ENCODE results near the gene WWC2.
"Not testable (repeated sequence)": the region's sequence is repeated elsewhere in the genome, so short reads cannot be mapped to it uniquely, and the experiment has no call there.

Gene WWC2

GRCh38 chr4:183175631-183176232 lies 76.7 kb downstream of the WWC2 start:
- no peak for DNase-seq

GRCh38 chr4:183177001-183177400 lies 77.9 kb downstream of the WWC2 start:
- no peak for DNase-seq

- no peak for DNase-seq
These were observed 79.1 kb downstream of the WWC2 start for GRCh38 chr4:183178201-183178600.

- no peak for DNase-seq
These were observed 81.0 kb downstream of the WWC2 start for GRCh38 chr4:183180096-183180495.

- no peak for DNase-seq
These were observed 81.6 kb downstream of the WWC2 start for GRCh38 chr4:183180621-183181020.

- no peak for DNase-seq
These were observed 82.0 kb downstream of the WWC2 start for GRCh38 chr4:183181081-183181480.

GRCh38 chr4:183182873-183183725 lies 84.0 kb downstream of the WWC2 start:
- DNase-seq = peak; percentile 27

- no peak for DNase-seq
These were observed 85.0 kb downstream of the WWC2 start for GRCh38 chr4:183183906-183184535.

- peak; percentile 24 for DNase-seq
These were observed 86.0 kb downstream of the WWC2 start for GRCh38 chr4:183185018-183185417.

GRCh38 chr4:183185559-183185958 lies 86.5 kb downstream of the WWC2 start:
- no peak for DNase-seq

- DNase-seq = no peak
These were observed 87.8 kb downstream of the WWC2 start for GRCh38 chr4:183186813-183187212.

GRCh38 chr4:183190900-183191527 lies 92.0 kb downstream of the WWC2 start:
- DNase-seq = no peak

GRCh38 chr4:183191630-183192029 lies 92.6 kb downstream of the WWC2 start:
- no peak for DNase-seq

- no peak for DNase-seq
These were observed 93.5 kb downstream of the WWC2 start for GRCh38 chr4:183192571-183192970.

GRCh38 chr4:183193730-183194338 lies 94.8 kb downstream of the WWC2 start:
- DNase-seq = not testable (repeated sequence)

- DNase-seq = no peak
These were observed 96.5 kb downstream of the WWC2 start for GRCh38 chr4:183195534-183195933.

- no peak for DNase-seq
These were observed 98.1 kb downstream of the WWC2 start for GRCh38 chr4:183197140-183197539.

GRCh38 chr4:183200453-183200852 lies 101.4 kb downstream of the WWC2 start:
- DNase-seq = no peak

- DNase-seq = no peak
These were observed 102.3 kb downstream of the WWC2 start for GRCh38 chr4:183201331-183201730.

GRCh38 chr4:183202523-183202922 lies 103.5 kb downstream of the WWC2 start:
- no peak for DNase-seq

- no peak for DNase-seq
These were observed 105.7 kb downstream of the WWC2 start for GRCh38 chr4:183204793-183205192.

- DNase-seq = no peak
These were observed 106.1 kb downstream of the WWC2 start for GRCh38 chr4:183205193-183205592.

GRCh38 chr4:183205709-183206108 lies 106.7 kb downstream of the WWC2 start:
- no peak for DNase-seq
